Measurements from ENCODE around the gene TMEM187.
"Not testable (repeated sequence)": the region's sequence is repeated elsewhere in the genome, so short reads cannot be mapped to it uniquely, and the experiment has no call there.

The TMEM187 gene

GRCh38 chrX:153970357-153971123, 2.0 kb upstream of the TMEM187 start:
- no peak for DNase-seq (ENCODE audit: low read depth in 4 of 4, low spot score in 1 of 4)

GRCh38 chrX:153971124-153971449, 1.5 kb upstream of the TMEM187 start:
- peak; percentile 47 to 80 (median 72) for DNase-seq (ENCODE audit: low read depth in 4 of 4, low spot score in 1 of 4)

- peak; percentile 65 to 82 (median 78) for DNase-seq (ENCODE audit: low read depth in 4 of 4, low spot score in 1 of 4)
Observed at GRCh38 chrX:153971450-153972367, 845 bp upstream of the TMEM187 start, which contains the start of gene HCFC1. HCFC1 (minus strand) TSS chrX:153971818; CDS start chrX:153970840, 978 bp downstream.

GRCh38 chrX:153973127-153974002, 811 bp downstream of the TMEM187 start:
- no peak for DNase-seq (ENCODE audit: low read depth in 4 of 4, low spot score in 1 of 4)

GRCh38 chrX:153974003-153974725, 1.6 kb downstream of the TMEM187 start:
- DNase-seq (ENCODE audit: low read depth in 4 of 4, low spot score in 1 of 4): no peak

GRCh38 chrX:153974726-153975286, 2.3 kb downstream of the TMEM187 start:
- DNase-seq (ENCODE audit: low read depth in 4 of 4, low spot score in 1 of 4): no peak

GRCh38 chrX:153980394-153980793, 7.8 kb downstream of the TMEM187 start:
- not testable (repeated sequence) for DNase-seq (ENCODE audit: low read depth in 4 of 4, low spot score in 1 of 4)

- no peak for DNase-seq (ENCODE audit: low read depth in 4 of 4, low spot score in 1 of 4)
Observed at GRCh38 chrX:153981231-153981630, 8.7 kb downstream of the TMEM187 start.

- DNase-seq (ENCODE audit: low read depth in 4 of 4, low spot score in 1 of 4): peak in 2 of 4 experiments; percentile 38 to 55
Observed at GRCh38 chrX:153981771-153982533, 9.4 kb downstream of the TMEM187 start.

GRCh38 chrX:153983321-153983801, 10.8 kb downstream of the TMEM187 start:
- no peak for DNase-seq (ENCODE audit: low read depth in 4 of 4, low spot score in 1 of 4)

GRCh38 chrX:153984351-153985178, 12.0 kb downstream of the TMEM187 start:
- peak in 2 of 4 experiments; percentile 39 to 40 for DNase-seq (ENCODE audit: low read depth in 4 of 4, low spot score in 1 of 4)

GRCh38 chrX:153988493-153988892, 15.9 kb downstream of the TMEM187 start:
- no peak for DNase-seq (ENCODE audit: low read depth in 4 of 4, low spot score in 1 of 4)

- no peak for DNase-seq (ENCODE audit: low read depth in 4 of 4, low spot score in 1 of 4)
Observed at GRCh38 chrX:153989973-153990655, 17.6 kb downstream of the TMEM187 start.

- no peak for DNase-seq (ENCODE audit: low read depth in 4 of 4, low spot score in 1 of 4)
Observed at GRCh38 chrX:153991013-153991580, 18.5 kb downstream of the TMEM187 start.

- DNase-seq (ENCODE audit: low read depth in 4 of 4, low spot score in 1 of 4): no peak
Observed at GRCh38 chrX:153992180-153992579, 19.6 kb downstream of the TMEM187 start.

- DNase-seq (ENCODE audit: low read depth in 4 of 4, low spot score in 1 of 4): no peak
Observed at GRCh38 chrX:153993079-153993478, 20.5 kb downstream of the TMEM187 start.

GRCh38 chrX:153993978-153994377, 21.4 kb downstream of the TMEM187 start:
- DNase-seq (ENCODE audit: low read depth in 4 of 4, low spot score in 1 of 4): no peak

Measured in stimulated activated CD4-positive, alpha-beta T cell treated with anti-CD3 and anti-CD28 coated beads, Interleukin-1b, Interleukin-23, amount 100 ng/mL, for 24 hours (primary cell).